Keratinocyte (primary cell): ENCODE measurements around the gene MAGED2. TPM values are rescaled to one million over a fixed set of nuclear protein-coding genes. Genes with fewer than 3 reads are reported as not detected.

ENCODE experiments used
- DNase-seq: peaks from one replicate; pipeline ENCODE4 v3.0.0-alpha.2; 2011; ENCODE audit warnings: low read depth, missing footprints, low spot score
- FAIRE-seq: peaks from 2 replicates; lab custom pipeline; 2011; peaks lifted over from hg19 to GRCh38; lab: Jason Lieb, UNC
- H2AFZ ChIP-seq: 2 replicates; pipeline ENCODE4 v1.6.0; 2012; ENCODE audit warnings: low read length, control low read depth, inconsistent platforms; ENCODE audit not compliant: control insufficient read depth
- H3K27ac ChIP-seq: 2 replicates; pipeline ENCODE4 v1.5.1; 2011; ENCODE audit warnings: low read length; ENCODE audit not compliant: control insufficient read depth, insufficient read depth
- H3K27me3 ChIP-seq: 3 replicates; pipeline ENCODE4 v1.6.0; 2011; ENCODE audit warnings: low read length; ENCODE audit not compliant: control insufficient read depth, insufficient read depth; ENCODE audit errors: extremely low read depth
- H3K36me3 ChIP-seq, 2 experiments: 2 replicates in 1 of 2; 3 replicates in 1 of 2; pipeline ENCODE4 v1.5.1; 2011; ENCODE audit warnings: low read length in 2 of 2, mild to moderate bottlenecking in 1 of 2; ENCODE audit not compliant: control insufficient read depth in 2 of 2, insufficient read depth in 2 of 2; ENCODE audit errors: extremely low read depth in 1 of 2
- H3K4me1 ChIP-seq: 3 replicates; pipeline ENCODE4 v1.5.1; 2011; ENCODE audit warnings: low read length; ENCODE audit not compliant: control insufficient read depth, insufficient read depth; ENCODE audit errors: extremely low read depth
- H3K4me2 ChIP-seq: 3 replicates; pipeline ENCODE4 v1.6.0; 2011; ENCODE audit warnings: low read depth, low read length; ENCODE audit not compliant: control insufficient read depth, insufficient read depth; ENCODE audit errors: extremely low read depth
- H3K4me3 ChIP-seq, 3 experiments: fragments of 200-600 bp in 1 of 3; sonication (generic) in 1 of 3; 2 replicates in 2 of 3; 3 replicates in 1 of 3; pipeline ENCODE4 v1.5.1; 2011 to 2016; ENCODE audit warnings: low read length in 3 of 3, mild to moderate bottlenecking in 3 of 3, control low read depth in 2 of 3, inconsistent platforms in 1 of 3, low read depth in 1 of 3, mixed read lengths in 1 of 3, mixed run types in 1 of 3, moderate library complexity in 1 of 3; ENCODE audit not compliant: control insufficient read depth in 2 of 3, insufficient read depth in 2 of 3; ENCODE audit errors: extremely low read depth in 1 of 3
- H3K79me2 ChIP-seq: 2 replicates; pipeline ENCODE4 v1.6.0; 2012; ENCODE audit warnings: low read length; ENCODE audit not compliant: control insufficient read depth, insufficient read depth
- H3K9ac ChIP-seq: 3 replicates; pipeline ENCODE4 v1.6.0; 2011; ENCODE audit warnings: low read length; ENCODE audit not compliant: control insufficient read depth, insufficient read depth; ENCODE audit errors: extremely low read depth
- H3K9me1 ChIP-seq: 3 replicates; pipeline ENCODE4 v1.6.0; 2011; ENCODE audit warnings: low read length; ENCODE audit not compliant: control insufficient read depth, insufficient read depth; ENCODE audit errors: extremely low read depth
- H3K9me3 ChIP-seq: 2 replicates; pipeline ENCODE4 v1.5.1; 2012; ENCODE audit warnings: low read depth, low read length; ENCODE audit not compliant: control insufficient read depth
- H4K20me1 ChIP-seq: 3 replicates; pipeline ENCODE4 v1.6.0; 2011; ENCODE audit warnings: low read length; ENCODE audit not compliant: control insufficient read depth, insufficient read depth; ENCODE audit errors: extremely low read depth
- EZH2 ChIP-seq: IDR thresholded peaks from one replicate; pipeline ENCODE4 v1.6.1; 2012; ENCODE audit warnings: inconsistent platforms, mild to moderate bottlenecking, low read length, moderate library complexity
- dilution Hi-C: fragments of 300-500 bp; cut with MboI; formaldehyde crosslinking; loops from one replicate; pipeline ENCODE4 v1.7.0; 2020; ENCODE audit warnings: low sequenced_read_pairs; ENCODE audit not compliant: extremely low pct_ligation_motif_present
- polyA plus RNA-seq, 5 experiments: library from polyadenylated mRNA; depleted of rRNA in 3 of 5; stranded (reverse) in 3 of 5; stranded (forward) in 1 of 5; unstranded in 1 of 5; fragments of >200 nt; gene quantifications; 1 replicate in 1 of 5; 2 replicates in 3 of 5; 3 replicates in 1 of 5; pipeline versions ENCODE4 v1.2.1 to v1.2.3, GENCODE V29; 2011 to 2012; ENCODE audit warnings: missing spikeins in 2 of 5, low read depth in 1 of 5, low replicate concordance in 1 of 5
- TF ChIP-seq, protein P1 (sequence below), 3 experiments: IDR thresholded peaks in 1 of 3; conservative IDR thresholded peaks in 1 of 3; optimal IDR thresholded peaks in 1 of 3; 2 replicates in 2 of 3; 3 replicates in 1 of 3; pipeline versions ENCODE3 to v1.5.1; 2011; ENCODE audit warnings: low read length in 3 of 3, mild to moderate bottlenecking in 3 of 3, moderate library complexity in 2 of 3, control low read depth in 1 of 3, inconsistent platforms in 1 of 3; ENCODE audit not compliant: insufficient read depth in 2 of 3; ENCODE audit errors: extremely low read depth in 1 of 3

The MAGED2 gene
- polyA plus RNA-seq, 1 donor (not counting 4 experiments of a cell fraction or from before 2014, with no cell fraction given), result 77.5 TPM

DNA sequence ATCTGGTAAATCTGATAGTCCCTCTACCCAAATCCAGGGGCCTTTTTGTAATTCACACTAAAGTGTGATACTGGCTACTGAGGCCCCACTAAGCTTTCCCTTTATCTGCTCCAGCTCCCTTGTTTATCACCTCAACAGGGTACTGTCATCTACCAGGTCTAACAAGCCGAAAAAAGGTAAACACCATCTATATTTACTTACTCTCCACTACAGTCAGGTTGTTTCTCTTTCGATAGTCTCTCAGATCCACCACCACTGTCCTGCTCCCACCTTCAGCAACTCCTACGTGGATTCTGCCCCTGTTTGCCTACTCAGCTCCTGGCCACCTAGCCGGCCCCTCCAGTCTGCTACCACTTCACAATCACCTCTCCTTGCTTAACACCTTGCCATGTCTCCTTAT lies 12.8 kb upstream of the MAGED2 start:
- no peaks in the 10 kb centered on the region for H3K4me1 ChIP-seq
- dilution Hi-C loops, result no loop called here
- TF ChIP-seq, protein P1, sequence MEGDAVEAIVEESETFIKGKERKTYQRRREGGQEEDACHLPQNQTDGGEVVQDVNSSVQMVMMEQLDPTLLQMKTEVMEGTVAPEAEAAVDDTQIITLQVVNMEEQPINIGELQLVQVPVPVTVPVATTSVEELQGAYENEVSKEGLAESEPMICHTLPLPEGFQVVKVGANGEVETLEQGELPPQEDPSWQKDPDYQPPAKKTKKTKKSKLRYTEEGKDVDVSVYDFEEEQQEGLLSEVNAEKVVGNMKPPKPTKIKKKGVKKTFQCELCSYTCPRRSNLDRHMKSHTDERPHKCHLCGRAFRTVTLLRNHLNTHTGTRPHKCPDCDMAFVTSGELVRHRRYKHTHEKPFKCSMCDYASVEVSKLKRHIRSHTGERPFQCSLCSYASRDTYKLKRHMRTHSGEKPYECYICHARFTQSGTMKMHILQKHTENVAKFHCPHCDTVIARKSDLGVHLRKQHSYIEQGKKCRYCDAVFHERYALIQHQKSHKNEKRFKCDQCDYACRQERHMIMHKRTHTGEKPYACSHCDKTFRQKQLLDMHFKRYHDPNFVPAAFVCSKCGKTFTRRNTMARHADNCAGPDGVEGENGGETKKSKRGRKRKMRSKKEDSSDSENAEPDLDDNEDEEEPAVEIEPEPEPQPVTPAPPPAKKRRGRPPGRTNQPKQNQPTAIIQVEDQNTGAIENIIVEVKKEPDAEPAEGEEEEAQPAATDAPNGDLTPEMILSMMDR (optimal IDR thresholded peaks at IDR 0.05 in 1 of 3, IDR thresholded peaks at IDR 0.05 in 1 of 3, conservative IDR thresholded peaks at IDR 0.05 in 1 of 3; ENCODE audit: extremely low read depth in 1 of 3, insufficient read depth in 2 of 3, low read length in 3 of 3), result no peak
- TF ChIP-seq EZH2, result no peak
- no peak for FAIRE-seq
- H4K20me1 ChIP-seq, result no peaks in the 10 kb centered on the region
- no peaks in the 10 kb centered on the region for H3K79me2 ChIP-seq
- H3K4me3 ChIP-seq, result no peak overlapping the region
- peaks cover 6% of the 10 kb centered on the region for H3K27me3 ChIP-seq
- H3K9me1 ChIP-seq, result no peaks in the 10 kb centered on the region
- no peak overlapping the region for H3K9ac ChIP-seq
- no peak overlapping the region for H2AFZ ChIP-seq
- no peak overlapping the region for H3K4me2 ChIP-seq
- no peaks in the 10 kb centered on the region for H3K36me3 ChIP-seq
- no peaks in the 10 kb centered on the region for H3K9me3 ChIP-seq
- no peak for DNase-seq
- H3K27ac ChIP-seq, result no peak overlapping the region

DNA sequence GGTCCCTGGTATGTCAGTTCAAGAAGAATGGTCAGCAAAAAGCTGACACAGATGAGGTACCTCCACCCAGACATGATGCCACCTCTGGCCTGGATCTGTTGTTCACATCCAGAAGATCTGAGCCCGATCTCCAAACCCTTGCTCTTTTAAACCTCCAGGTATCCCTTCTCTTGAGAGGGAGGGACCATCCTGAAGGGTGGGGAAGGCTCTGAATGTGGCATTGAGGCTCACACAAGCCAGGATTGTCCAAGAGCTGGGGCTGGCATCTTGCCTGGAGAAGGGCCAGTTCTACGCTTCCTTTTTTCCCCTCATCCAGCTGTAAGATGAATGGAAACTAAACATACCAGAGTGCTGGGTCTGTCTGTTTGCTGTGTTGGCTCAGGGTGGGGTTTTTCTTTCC lies 9.4 kb upstream of the MAGED2 start, which contains the start of gene ITIH6:
ITIH6 (minus strand) TSS at position 119 of the 400 bp plus-strand sequence; CDS start at position 74, 45 bp downstream.
- no peaks in the 10 kb centered on the region for H4K20me1 ChIP-seq
- H3K4me2 ChIP-seq, result no peak within 1 kb of the TSS
- no peaks in the 10 kb centered on the region for H3K9me1 ChIP-seq
- no peak within 1 kb of the TSS for H3K4me3 ChIP-seq
- no peaks in the 10 kb centered on the region for H3K4me1 ChIP-seq
- no peaks in the 10 kb centered on the region for H3K79me2 ChIP-seq
- peaks cover 6% of the 10 kb centered on the region for H3K27me3 ChIP-seq
- no peaks in the 10 kb centered on the region for H3K9me3 ChIP-seq
- H3K36me3 ChIP-seq, result no peaks in the 10 kb centered on the region
- DNase-seq (no peak), FAIRE-seq (no peak)
- no peak within 1 kb of the TSS for H2AFZ ChIP-seq
- TF ChIP-seq, protein P1 (optimal IDR thresholded peaks at IDR 0.05 in 1 of 3, IDR thresholded peaks at IDR 0.05 in 1 of 3, conservative IDR thresholded peaks at IDR 0.05 in 1 of 3; ENCODE audit: extremely low read depth in 1 of 3, insufficient read depth in 2 of 3, low read length in 3 of 3), result no peak
- TF ChIP-seq EZH2, result no peak
- dilution Hi-C loops, result no loop called here
- no peak within 1 kb of the TSS for H3K27ac ChIP-seq
- no peak within 1 kb of the TSS for H3K9ac ChIP-seq
